ENCODE data around the gene IL17RD. TPM values are rescaled to one million over a fixed set of nuclear protein-coding genes. Genes with fewer than 3 reads are reported as not detected.

IL17RD gene
- total RNA-seq, 2 experiments from 2014 or later: not detected

DNA sequence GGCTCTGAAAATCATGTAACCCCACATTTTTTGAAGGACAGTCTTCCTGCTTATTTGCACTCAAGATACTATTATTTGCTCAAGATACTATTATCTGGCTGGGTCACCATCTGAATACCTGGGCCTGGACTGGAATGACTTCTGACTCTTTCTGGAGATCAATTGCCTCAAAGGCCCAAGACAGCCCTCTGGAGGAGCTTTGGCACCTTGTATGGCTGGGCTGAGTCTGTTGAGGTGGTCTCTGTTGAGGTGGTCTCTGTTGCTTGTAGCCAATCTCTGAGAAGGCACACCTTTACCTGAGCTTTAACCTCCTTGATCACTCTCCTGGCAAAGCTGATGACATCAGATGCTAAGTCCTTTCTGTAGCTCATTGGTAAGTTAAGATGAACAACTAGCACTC is 71.7 kb downstream of the IL17RD start:
- no peaks in the 10 kb centered on the region for H3K4me1 Mint-ChIP-seq (ENCODE audit: low read depth)
- no peaks in the 10 kb centered on the region for H3K27me3 Mint-ChIP-seq
- H3K4me3 Mint-ChIP-seq: no peak overlapping the region
- ChIA-PET POLR2A (interaction anchor here (0.6 kb wide), 1 partner anchor 532 kb away, joined by 4 read pairs; no protein-coding TSS in a partner anchor), CTCF (interaction anchor here (1.6 kb wide), 1 partner anchor 10 kb away, joined by 4 read pairs; no protein-coding TSS in a partner anchor)
- no peaks in the 10 kb centered on the region for H3K9me3 Mint-ChIP-seq
- no peaks in the 10 kb centered on the region for H3K36me3 Mint-ChIP-seq (ENCODE audit: low read depth)
- no peak for TF ChIP-seq CTCF (IDR thresholded peaks at IDR 0.05)
- no peak overlapping the region for H3K27ac Mint-ChIP-seq
- DNase-seq (no peak), ATAC-seq (no peak)
- intact Hi-C loops (cut with micrococcal nuclease): no loop called here

- CTCF ChIA-PET: interaction anchor here (1.3 to 7.3 kb wide), 2 partner anchors 9 to 78 kb away, joined by 3 to 40 read pairs; no protein-coding TSS in a partner anchor
- Mint-ChIP-seq H3K27ac (no peak overlapping the region), H3K4me1 (ENCODE audit: low read depth) (no peaks in the 10 kb centered on the region), H3K9me3 (no peaks in the 10 kb centered on the region), H3K36me3 (ENCODE audit: low read depth) (no peaks in the 10 kb centered on the region), H3K27me3 (no peaks in the 10 kb centered on the region), H3K4me3 (no peak overlapping the region)
- DNase-seq (no peak), ATAC-seq (no peak)
- intact Hi-C loops (cut with micrococcal nuclease): no loop called here
- POLR2A ChIA-PET: no interaction called here
- no peak for TF ChIP-seq CTCF (IDR thresholded peaks at IDR 0.05)
Observed at GRCh38 chr3:57091521-57092273, 73.5 kb downstream of the IL17RD start.

- no peaks in the 10 kb centered on the region for H3K4me1 Mint-ChIP-seq (ENCODE audit: low read depth)
Observed at GRCh38 chr3:57089043-57089442, 76.1 kb downstream of the IL17RD start.

DNA sequence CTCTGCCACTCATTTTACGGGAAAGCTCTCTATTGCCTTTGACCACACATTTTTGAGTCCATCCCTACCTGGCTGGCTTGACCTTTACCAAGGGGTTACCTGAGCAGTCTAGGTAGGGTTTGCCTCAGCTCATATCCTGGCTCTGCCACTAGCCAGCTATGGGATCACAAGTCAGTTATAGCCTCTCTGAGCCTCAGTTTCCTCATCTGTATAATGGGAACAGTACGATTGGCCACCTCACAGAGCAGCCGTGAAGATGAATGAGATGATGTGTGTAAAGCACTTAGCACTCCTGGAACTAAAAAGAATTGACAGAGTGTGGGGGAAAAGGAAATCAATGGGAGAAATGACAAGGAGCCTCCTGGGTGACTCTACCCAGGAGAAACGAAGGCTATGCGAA is 76.7 kb downstream of the IL17RD start:
- TF ChIP-seq CTCF (IDR thresholded peaks at IDR 0.05): no peak
- ATAC-seq (no peak), DNase-seq (no peak)
- ChIA-PET CTCF (interaction anchor here (1.7 to 7.3 kb wide), 2 partner anchors 12 to 93 kb away, joined by 5 to 40 read pairs; no protein-coding TSS in a partner anchor), POLR2A (interaction anchor here (1.2 kb wide), 1 partner anchor 146 kb away, joined by 3 read pairs; no protein-coding TSS in a partner anchor)
- Mint-ChIP-seq H3K9me3 (no peaks in the 10 kb centered on the region), H3K4me1 (ENCODE audit: low read depth) (no peaks in the 10 kb centered on the region), H3K27me3 (peaks cover 3% of the 10 kb centered on the region), H3K36me3 (ENCODE audit: low read depth) (no peaks in the 10 kb centered on the region), H3K27ac (no peak overlapping the region), H3K4me3 (no peak overlapping the region)
- intact Hi-C loops (cut with micrococcal nuclease): no loop called here

More at GRCh38 chr3:57089043-57089442, 76.1 kb downstream of the IL17RD start:
- ATAC-seq: no peak
- Mint-ChIP-seq H3K27ac (no peak overlapping the region), H3K27me3 (peaks cover 3% of the 10 kb centered on the region), H3K36me3 (ENCODE audit: low read depth) (no peaks in the 10 kb centered on the region), H3K4me3 (no peak overlapping the region), H3K9me3 (no peaks in the 10 kb centered on the region)
- POLR2A ChIA-PET: no interaction called here
- no peak for DNase-seq
- CTCF ChIA-PET: interaction anchor here (7.3 kb wide), 1 partner anchor 12 kb away, joined by 40 read pairs; no protein-coding TSS in a partner anchor
- intact Hi-C loops (cut with micrococcal nuclease): no loop called here
- TF ChIP-seq CTCF (IDR thresholded peaks at IDR 0.05): no peak
